Transverse colon (tissue), 4 donors: ENCODE results near the gene APPBP2.

Experiments used
- CTCF ChIP-seq, 5 experiments: fragments of 200-600 bp in 3 of 5; fragments of 450-650 bp in 2 of 5; sonication (generic) in 3 of 5; IDR thresholded peaks; 1 replicate in 2 of 5; 2 replicates in 3 of 5; pipeline ENCODE4 v1.5.1; 2016 to 2017; ENCODE audit warnings: antibody characterized with exemption in 5 of 5, inconsistent platforms in 3 of 5, mild to moderate bottlenecking in 2 of 5, moderate library complexity in 1 of 5
- EP300 ChIP-seq: sonication (generic); formaldehyde crosslinking; IDR thresholded peaks from one replicate; pipeline ENCODE4 v1.6.1; 2017; ENCODE audit warnings: antibody characterized with exemption, low read depth
- POLR2A ChIP-seq: fragments of 450-650 bp; IDR thresholded peaks from one replicate; pipeline ENCODE4 v1.6.1; 2016; ENCODE audit warnings: antibody characterized with exemption, mild to moderate bottlenecking, moderate library complexity
- POLR2AphosphoS5 ChIP-seq, 3 donors: sonication (generic); formaldehyde crosslinking; IDR thresholded peaks; one replicate each; pipeline ENCODE4 v1.6.1; 2016; ENCODE audit warnings: antibody characterized with exemption in 3 of 3

- no peak for TF ChIP-seq CTCF (IDR thresholded peaks at IDR 0.05)
- TF ChIP-seq POLR2A, result no peak
- no peak for TF ChIP-seq EP300
- TF ChIP-seq POLR2AphosphoS5 (IDR thresholded peaks at IDR 0.05), result no peak
Observed at GRCh38 chr17:60443713-60444112, 82.3 kb downstream of the APPBP2 start.
